Fibroblast of skin of right biceps (primary cell): Measurements from ENCODE around the gene TIAM1.
A peak's percentile ranks its signal among the peaks of the same experiment; 100 is the strongest.

ENCODE experiments used
- DNase-seq: peaks from one replicate; pipeline ENCODE4 v3.0.0-alpha.2; 2013

The TIAM1 gene

GRCh38 chr21:31195334-31196015 is 148.6 kb downstream of the TIAM1 start:
- DNase-seq = no peak

GRCh38 chr21:31194510-31195293 is 149.4 kb downstream of the TIAM1 start:
- no peak for DNase-seq

GRCh38 chr21:31193761-31194160 is 150.3 kb downstream of the TIAM1 start:
- no peak for DNase-seq

- DNase-seq = no peak
Measured at GRCh38 chr21:31191553-31191952, 152.5 kb downstream of the TIAM1 start.

GRCh38 chr21:31190516-31190915 is 153.5 kb downstream of the TIAM1 start:
- no peak for DNase-seq

- no peak for DNase-seq
Measured at GRCh38 chr21:31187499-31187898, 156.6 kb downstream of the TIAM1 start.

- DNase-seq = no peak
Measured at GRCh38 chr21:31186916-31187315, 157.1 kb downstream of the TIAM1 start.

- DNase-seq = no peak
Measured at GRCh38 chr21:31185663-31186062, 158.4 kb downstream of the TIAM1 start.

- DNase-seq = no peak
Measured at GRCh38 chr21:31184876-31185275, 159.2 kb downstream of the TIAM1 start.

- DNase-seq = no peak
Measured at GRCh38 chr21:31184459-31184858, 159.6 kb downstream of the TIAM1 start.

- no peak for DNase-seq
Measured at GRCh38 chr21:31182231-31183140, 161.6 kb downstream of the TIAM1 start.

GRCh38 chr21:31181082-31181750 is 162.8 kb downstream of the TIAM1 start:
- no peak for DNase-seq

- peak; percentile 50 for DNase-seq
Measured at GRCh38 chr21:31180256-31181081, 163.6 kb downstream of the TIAM1 start.

GRCh38 chr21:31176725-31177124 is 167.3 kb downstream of the TIAM1 start:
- no peak for DNase-seq

- DNase-seq = no peak
Measured at GRCh38 chr21:31176080-31176551, 167.9 kb downstream of the TIAM1 start.

GRCh38 chr21:31173881-31174555 is 170.0 kb downstream of the TIAM1 start:
- DNase-seq = no peak

- no peak for DNase-seq
Measured at GRCh38 chr21:31172328-31172727, 171.7 kb downstream of the TIAM1 start.

- DNase-seq = no peak
Measured at GRCh38 chr21:31164713-31165694, 179.1 kb downstream of the TIAM1 start.

GRCh38 chr21:31162827-31163226 is 181.2 kb downstream of the TIAM1 start:
- DNase-seq = peak; percentile 64
